Esophagus muscularis mucosa (tissue), 4 donors: ENCODE data around the gene NUMA1. TPM values are rescaled to one million over a fixed set of nuclear protein-coding genes. Genes with fewer than 3 reads are reported as not detected.

Source experiments
- DNase-seq: peaks from one replicate; pipeline ENCODE4 v3.0.0-alpha.2; 2017; ENCODE audit errors: extremely low spot score
- H3K27ac ChIP-seq, 4 donors: fragments of 200-600 bp; sonication (generic); replicated peaks in 1 of 4; 1 replicate in 3 of 4; 2 replicates in 1 of 4; pipeline ENCODE4 v1.5.1; 2016 to 2019; ENCODE audit warnings: mild to moderate bottlenecking in 1 of 4
- H3K27me3 ChIP-seq, 4 donors: fragments of 200-600 bp; sonication (generic); one replicate each; pipeline versions ENCODE4 v1.5.1 to v1.6.0; 2016 to 2019
- H3K36me3 ChIP-seq, 4 donors: fragments of 200-600 bp; sonication (generic); one replicate each; pipeline ENCODE4 v1.5.1; 2016 to 2019
- H3K4me1 ChIP-seq, 4 donors: fragments of 200-600 bp; sonication (generic); one replicate each; pipeline ENCODE4 v1.5.1; 2016 to 2019
- H3K4me3 ChIP-seq, 4 donors: fragments of 200-600 bp; sonication (generic); 1 replicate in 2 of 4; 2 replicates in 2 of 4; pipeline ENCODE4 v1.5.1; 2016 to 2019; ENCODE audit warnings: mild to moderate bottlenecking in 4 of 4, moderate library complexity in 1 of 4
- H3K9me3 ChIP-seq, 4 donors: fragments of 200-600 bp; sonication (generic); 1 replicate in 3 of 4; 2 replicates in 1 of 4; pipeline ENCODE4 v1.5.1; 2016 to 2019
- CTCF ChIP-seq, 3 experiments: fragments of 200-600 bp in 2 of 3; fragments of 450-650 bp in 1 of 3; sonication (generic) in 2 of 3; IDR thresholded peaks; one replicate each; pipeline ENCODE4 v1.5.1; 2017 to 2019; ENCODE audit warnings: antibody characterized with exemption in 3 of 3, mild to moderate bottlenecking in 2 of 3, moderate library complexity in 1 of 3
- EP300 ChIP-seq: sonication (generic); formaldehyde crosslinking; IDR thresholded peaks from one replicate; pipeline ENCODE4 v1.6.1; 2017; ENCODE audit warnings: antibody characterized with exemption
- POLR2A ChIP-seq: fragments of 450-650 bp; IDR thresholded peaks from one replicate; pipeline ENCODE4 v1.6.1; 2017; ENCODE audit warnings: antibody characterized with exemption, moderate library complexity, mild to moderate bottlenecking, low read depth
- POLR2AphosphoS5 ChIP-seq, 2 donors: sonication (generic); formaldehyde crosslinking; IDR thresholded peaks; one replicate each; pipeline ENCODE4 v1.6.1; 2017; ENCODE audit warnings: antibody characterized with exemption in 2 of 2
- WGBS: methylation state at CpG from one replicate; pipeline ENCODE4 v1.1.5; 2018; 5-methylcytosine and 5-hydroxymethylcytosine counted together
- intact Hi-C: fragments of 100-400 bp; cut with DNase I; formaldehyde crosslinking; loops from one replicate; pipeline ENCODE4 v1.15.1; 2023
- total RNA-seq, 4 donors: library from RNA; depleted of rRNA; stranded (reverse); fragments of >200 nt; gene quantifications; one replicate each; pipeline versions ENCODE4 v1.1.0 to v1.2.1, GENCODE V29; 2016

Gene NUMA1
- total RNA-seq, 4 donors from 2014 or later = 214 to 328 (median 272) TPM

GRCh38 chr11:72085621-72086351, 5.4 kb upstream of the NUMA1 start:
- TF ChIP-seq POLR2AphosphoS5 (IDR thresholded peaks at IDR 0.05) (no peak), POLR2A (no peak), CTCF (IDR thresholded peaks at IDR 0.05) (no peak), EP300 (no peak)
- H3K4me3 ChIP-seq = no peak overlapping the region
- peaks cover 0 to 35% (median 19%) of the 10 kb centered on the region in 4 donors for H3K36me3 ChIP-seq
- H3K4me1 ChIP-seq = peaks cover 7 to 11% (median 10%) of the 10 kb centered on the region in 4 donors
- no peaks in the 10 kb centered on the region for H3K27me3 ChIP-seq
- intact Hi-C loops = no loop called here
- no peak for DNase-seq
- 87% methylated on average over 3 of the region's 3 CpGs for WGBS
- H3K27ac ChIP-seq = no peak overlapping the region
- H3K9me3 ChIP-seq = no peaks in the 10 kb centered on the region

- TF ChIP-seq POLR2A (no peak), POLR2AphosphoS5 (IDR thresholded peaks at IDR 0.05) (no peak), EP300 (no peak), CTCF (IDR thresholded peaks at IDR 0.05) (no peak)
- intact Hi-C loops = no loop called here
- DNase-seq = no peak
- Histone ChIP-seq H3K27me3 (no peaks in the 10 kb centered on the region), H3K36me3 (peaks cover 0 to 30% (median 14%) of the 10 kb centered on the region in 4 donors), H3K4me3 (no peak overlapping the region), H3K9me3 (no peaks in the 10 kb centered on the region), H3K27ac (no peak overlapping the region), H3K4me1 (peaks cover 6 to 10% (median 9%) of the 10 kb centered on the region in 4 donors)
- 90% methylated on average over 1 of the region's 1 CpG for WGBS
These were observed 4.6 kb upstream of the NUMA1 start for GRCh38 chr11:72084965-72085364.

GRCh38 chr11:72084076-72084475, 3.7 kb upstream of the NUMA1 start:
- DNase-seq = no peak

GRCh38 chr11:72083414-72083813, 3.1 kb upstream of the NUMA1 start:
- intact Hi-C loops = no loop called here
- WGBS = 91% methylated on average over 2 of the region's 2 CpGs

More at GRCh38 chr11:72084076-72084475, 3.7 kb upstream of the NUMA1 start:
- Histone ChIP-seq H3K9me3 (no peaks in the 10 kb centered on the region), H3K27ac (no peak overlapping the region), H3K36me3 (peaks cover 0 to 21% (median 8%) of the 10 kb centered on the region in 4 donors), H3K4me3 (no peak overlapping the region), H3K4me1 (peaks cover 13 to 18% (median 18%) of the 10 kb centered on the region in 4 donors), H3K27me3 (no peaks in the 10 kb centered on the region)
- TF ChIP-seq EP300 = no peak
- TF ChIP-seq POLR2AphosphoS5 (IDR thresholded peaks at IDR 0.05) = no peak
- no peak for TF ChIP-seq POLR2A
- no peak for TF ChIP-seq CTCF (IDR thresholded peaks at IDR 0.05)
- intact Hi-C loops = no loop called here
- 87% methylated on average over 4 of the region's 4 CpGs for WGBS

More at GRCh38 chr11:72083414-72083813, 3.1 kb upstream of the NUMA1 start:
- H3K36me3 ChIP-seq = peaks cover 0 to 14% (median 5%) of the 10 kb centered on the region in 4 donors
- TF ChIP-seq CTCF (IDR thresholded peaks at IDR 0.05) = no peak
- TF ChIP-seq EP300 = no peak
- TF ChIP-seq POLR2A = no peak
- TF ChIP-seq POLR2AphosphoS5 (IDR thresholded peaks at IDR 0.05) = no peak
- H3K4me3 ChIP-seq = no peak overlapping the region
- H3K9me3 ChIP-seq = no peaks in the 10 kb centered on the region
- peaks cover 19 to 25% (median 24%) of the 10 kb centered on the region in 4 donors for H3K4me1 ChIP-seq
- no peak for DNase-seq
- H3K27me3 ChIP-seq = no peaks in the 10 kb centered on the region
- H3K27ac ChIP-seq = no peak overlapping the region
